Neuronal stem cell (in vitro differentiated cells): Measurements from ENCODE around the gene COPS7B.

Experiments
- DNase-seq: peaks from one replicate; pipeline ENCODE4 v3.0.0-alpha.2; 2013; ENCODE audit warnings: low spot score
- H2AFZ ChIP-seq: one replicate; pipeline ENCODE4 v1.6.1; 2013; ENCODE audit warnings: mild to moderate bottlenecking, low read length, inconsistent platforms
- H2AK5ac ChIP-seq: 2 replicates; pipeline ENCODE4 v1.6.1; 2013; ENCODE audit warnings: low read depth, mild to moderate bottlenecking, inconsistent platforms, low read length, moderate library complexity, mixed read lengths
- H2BK120ac ChIP-seq: 2 replicates; pipeline ENCODE4 v1.6.1; 2013; ENCODE audit warnings: low read depth, mild to moderate bottlenecking, inconsistent platforms, low read length, moderate library complexity, mixed read lengths
- H2BK12ac ChIP-seq: one replicate; pipeline ENCODE4 v1.6.1; 2013; ENCODE audit warnings: low read length, inconsistent platforms
- H2BK15ac ChIP-seq: 2 replicates; pipeline ENCODE4 v1.6.1; 2013; ENCODE audit warnings: mild to moderate bottlenecking, low read length, inconsistent platforms, mixed read lengths
- H2BK5ac ChIP-seq: one replicate; pipeline ENCODE4 v1.6.1; 2013; ENCODE audit warnings: inconsistent platforms, mild to moderate bottlenecking, low read length, moderate library complexity
- H3K14ac ChIP-seq: one replicate; pipeline ENCODE4 v1.6.1; 2013; ENCODE audit warnings: low read length, inconsistent platforms
- H3K18ac ChIP-seq: 2 replicates; pipeline ENCODE4 v1.6.1; 2013; ENCODE audit warnings: low read length, inconsistent platforms
- H3K23ac ChIP-seq: 2 replicates; pipeline ENCODE4 v1.6.1; 2013; ENCODE audit warnings: low read depth, mild to moderate bottlenecking, mixed read lengths, low read length, inconsistent platforms; ENCODE audit not compliant: poor library complexity
- H3K27ac ChIP-seq: replicated peaks from 3 replicates; pipeline ENCODE4 v1.5.1; 2013; ENCODE audit warnings: low read length, inconsistent platforms
- H3K27me3 ChIP-seq, 3 experiments: 2 replicates each; pipeline ENCODE4 v1.6.1; 2013; ENCODE audit warnings: low read length in 3 of 3, mild to moderate bottlenecking in 2 of 3, inconsistent platforms in 1 of 3, low read depth in 1 of 3, mixed read lengths in 1 of 3, moderate library complexity in 1 of 3; ENCODE audit not compliant: control insufficient read depth in 3 of 3, insufficient read depth in 3 of 3
- H3K36me3 ChIP-seq, 2 donors: replicated peaks in 1 of 2; 2 replicates each; pipeline ENCODE4 v1.6.1; 2013; ENCODE audit warnings: low read length in 2 of 2; ENCODE audit not compliant: control insufficient read depth in 2 of 2, insufficient read depth in 2 of 2
- H3K4ac ChIP-seq: 2 replicates; pipeline ENCODE4 v1.6.1; 2013; ENCODE audit warnings: inconsistent platforms, mild to moderate bottlenecking, low read length, moderate library complexity
- H3K4me1 ChIP-seq, 2 donors: 1 replicate in 1 of 2; 2 replicates in 1 of 2; pipeline ENCODE4 v1.6.1; 2013; ENCODE audit warnings: low read length in 2 of 2, low read depth in 1 of 2; ENCODE audit not compliant: control insufficient read depth in 2 of 2, insufficient read depth in 1 of 2
- H3K4me2 ChIP-seq: one replicate; pipeline ENCODE4 v1.6.1; 2013; ENCODE audit warnings: mild to moderate bottlenecking, low read length, inconsistent platforms; ENCODE audit not compliant: insufficient read depth, poor library complexity, severe bottlenecking
- H3K4me3 ChIP-seq, 2 donors: 2 replicates each; pipeline ENCODE4 v1.5.1; 2013; ENCODE audit warnings: low read length in 2 of 2, mild to moderate bottlenecking in 2 of 2, inconsistent platforms in 1 of 2, moderate library complexity in 1 of 2
- H3K79me1 ChIP-seq: one replicate; pipeline ENCODE4 v1.6.1; 2013; ENCODE audit warnings: low read depth, mild to moderate bottlenecking, inconsistent platforms, low read length, moderate library complexity
- H3K9ac ChIP-seq: one replicate; pipeline ENCODE4 v1.6.1; 2013; ENCODE audit warnings: mild to moderate bottlenecking, low read depth, low read length, inconsistent platforms; ENCODE audit not compliant: poor library complexity
- H3K9me3 ChIP-seq, 2 donors: replicated peaks in 1 of 2; 2 replicates each; pipeline versions ENCODE3 to v1.6.1; 2013; ENCODE audit warnings: low read length in 2 of 2, mild to moderate bottlenecking in 2 of 2, inconsistent platforms in 1 of 2, low read depth in 1 of 2, mixed read lengths in 1 of 2, moderate library complexity in 1 of 2; ENCODE audit not compliant: control insufficient read depth in 2 of 2, insufficient read depth in 1 of 2
- H4K8ac ChIP-seq: one replicate; pipeline ENCODE4 v1.6.1; 2013; ENCODE audit warnings: low read depth, mild to moderate bottlenecking, inconsistent platforms, low read length, moderate library complexity
- H4K91ac ChIP-seq: one replicate; pipeline ENCODE4 v1.6.1; 2013; ENCODE audit warnings: low read length, low read depth, mild to moderate bottlenecking, inconsistent platforms; ENCODE audit not compliant: poor library complexity
- WGBS, 2 donors: extraction: QIAGEN DNeasy Blood & Tissue Kit; methylation state at CpG; one replicate each; pipeline ENCODE4 v1.1.7; 2013; ENCODE audit warnings: missing lambda C conversion rate in 2 of 2, mixed read lengths in 1 of 2; ENCODE audit not compliant: insufficient read length in 2 of 2, insufficient replicate concordance in 1 of 2; ENCODE audit errors: extremely low coverage in 2 of 2; 5-methylcytosine and 5-hydroxymethylcytosine counted together

Gene COPS7B

DNA sequence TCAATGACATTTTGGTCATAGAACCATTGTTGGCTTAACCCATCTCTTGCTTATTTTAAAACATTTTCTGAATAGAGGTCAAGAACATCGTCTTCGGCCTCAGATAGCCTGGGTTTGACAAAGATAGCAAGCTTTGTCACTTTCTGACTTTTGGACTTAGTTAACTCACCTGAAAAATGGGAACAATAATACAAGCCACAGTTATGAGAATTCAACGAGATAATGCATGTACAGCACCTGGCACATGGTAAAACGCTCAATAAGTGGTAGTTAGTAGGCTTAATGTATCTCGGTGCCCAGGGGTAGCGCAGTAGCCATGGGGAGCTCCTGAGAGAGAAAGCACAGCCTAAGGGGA, 446 bp upstream of the COPS7B start:
- H3K79me1 ChIP-seq, result peaks cover 2% of the 10 kb centered on the region
- no peak for DNase-seq
- peak overlapping the region; percentile 89 for H3K27ac ChIP-seq
- H4K91ac ChIP-seq, result no peak overlapping the region
- H3K4me1 ChIP-seq, result peaks cover 3 to 16% of the 10 kb centered on the region in 2 donors
- H3K4me3 ChIP-seq, result peak overlapping the region; percentile 77 to 83
- H2BK120ac ChIP-seq, result no peak overlapping the region
- WGBS, 2 donors, result no CpG with 5 or more reads among the region's 6 CpGs
- peak overlapping the region; percentile 74 for H3K4me2 ChIP-seq
- no peak overlapping the region for H2AK5ac ChIP-seq
- no peak overlapping the region for H2BK5ac ChIP-seq
- no peaks in the 10 kb centered on the region for H3K9me3 ChIP-seq
- H2AFZ ChIP-seq, result peak overlapping the region; percentile 92
- H3K9ac ChIP-seq, result peak overlapping the region; percentile 78
- H3K36me3 ChIP-seq, result peaks cover 8 to 24% of the 10 kb centered on the region in 2 donors
- H2BK12ac ChIP-seq, result no peak overlapping the region
- H2BK15ac ChIP-seq, result no peak overlapping the region
- H3K18ac ChIP-seq, result peak overlapping the region; percentile 6
- H3K27me3 ChIP-seq, result no peaks in the 10 kb centered on the region
- no peak overlapping the region for H3K4ac ChIP-seq
- peak overlapping the region; percentile 92 for H3K23ac ChIP-seq
- H3K14ac ChIP-seq, result no peak overlapping the region
- H4K8ac ChIP-seq, result no peak overlapping the region

GRCh38 chr2:231786917-231787292, 660 bp downstream of the COPS7B start:
- H3K27ac ChIP-seq, result peak overlapping the region; percentile 89
- H3K9ac ChIP-seq, result no peak overlapping the region
- H2BK15ac ChIP-seq, result no peak overlapping the region
- H4K91ac ChIP-seq, result no peak overlapping the region
- peak overlapping the region; percentile 77 to 83 for H3K4me3 ChIP-seq
- no peaks in the 10 kb centered on the region for H3K9me3 ChIP-seq
- H3K23ac ChIP-seq, result no peak overlapping the region
- no peak overlapping the region for H2BK120ac ChIP-seq
- H2AFZ ChIP-seq, result peak overlapping the region; percentile 92
- H4K8ac ChIP-seq, result no peak overlapping the region
- no peak overlapping the region for H2BK12ac ChIP-seq
- no CpG with 5 or more reads among the region's 11 CpGs for WGBS, 2 donors
- no peak overlapping the region for H2BK5ac ChIP-seq
- H3K4me1 ChIP-seq, result peaks cover 3 to 16% of the 10 kb centered on the region in 2 donors
- H3K27me3 ChIP-seq, result no peaks in the 10 kb centered on the region
- no peak overlapping the region for H3K14ac ChIP-seq
- no peak overlapping the region for H3K18ac ChIP-seq
- no peak for DNase-seq
- H3K4me2 ChIP-seq, result peak overlapping the region; percentile 59
- H2AK5ac ChIP-seq, result no peak overlapping the region
- H3K36me3 ChIP-seq, result peaks cover 15 to 35% of the 10 kb centered on the region in 2 donors
- no peak overlapping the region for H3K4ac ChIP-seq
- peaks cover 2% of the 10 kb centered on the region for H3K79me1 ChIP-seq

DNA sequence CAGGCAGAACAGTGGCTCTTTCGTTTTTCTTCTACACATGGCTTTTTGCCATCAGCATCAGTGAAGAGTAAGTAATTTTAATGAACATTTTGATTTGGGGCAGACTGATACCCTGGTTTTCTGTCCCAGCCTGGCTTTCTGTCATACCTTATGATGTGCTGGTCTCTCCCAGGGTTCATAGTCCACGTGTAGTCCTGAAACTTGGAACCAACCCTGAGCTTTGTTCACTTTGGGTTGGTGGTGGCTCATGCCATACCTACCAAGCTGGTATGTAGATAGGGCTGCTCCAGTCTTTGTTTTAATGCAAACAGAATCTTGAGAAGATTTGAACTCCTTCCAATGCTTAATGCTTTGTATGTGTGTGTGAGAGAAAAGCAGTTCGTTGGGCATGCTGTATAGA, 4.9 kb downstream of the COPS7B start:
- no peak overlapping the region for H3K9ac ChIP-seq
- no peak overlapping the region for H3K14ac ChIP-seq
- no peak overlapping the region for H2BK5ac ChIP-seq
- H2AFZ ChIP-seq, result no peak overlapping the region
- H3K9me3 ChIP-seq, result no peaks in the 10 kb centered on the region
- H3K79me1 ChIP-seq, result peaks cover 2% of the 10 kb centered on the region
- H2BK15ac ChIP-seq, result no peak overlapping the region
- H3K36me3 ChIP-seq, result peaks cover 28 to 76% of the 10 kb centered on the region in 2 donors
- no peak overlapping the region for H3K4ac ChIP-seq
- no peaks in the 10 kb centered on the region for H3K27me3 ChIP-seq
- H4K91ac ChIP-seq, result no peak overlapping the region
- no peak overlapping the region for H3K27ac ChIP-seq
- no peak overlapping the region for H4K8ac ChIP-seq
- H3K4me3 ChIP-seq, result no peak overlapping the region
- H3K23ac ChIP-seq, result no peak overlapping the region
- no peak overlapping the region for H2AK5ac ChIP-seq
- no peak overlapping the region for H2BK12ac ChIP-seq
- no peak for DNase-seq
- no peak overlapping the region for H2BK120ac ChIP-seq
- H3K4me2 ChIP-seq, result no peak overlapping the region
- no CpG with 5 or more reads among the region's 3 CpGs for WGBS, 2 donors
- H3K18ac ChIP-seq, result no peak overlapping the region
- H3K4me1 ChIP-seq, result peaks cover 2 to 8% of the 10 kb centered on the region in 2 donors

- Histone ChIP-seq H3K79me1 (no peaks in the 10 kb centered on the region), H4K91ac (no peak overlapping the region), H3K9ac (no peak overlapping the region), H3K4me2 (no peak overlapping the region), H2BK120ac (no peak overlapping the region), H3K14ac (no peak overlapping the region), H2BK15ac (no peak overlapping the region), H3K18ac (no peak overlapping the region), H2BK12ac (no peak overlapping the region), H2AFZ (no peak overlapping the region), H3K4me3 (no peak overlapping the region), H3K9me3 (no peaks in the 10 kb centered on the region), H3K27ac (no peak overlapping the region), H3K36me3 (peaks cover 40 to 90% of the 10 kb centered on the region in 2 donors), H2AK5ac (no peak overlapping the region), H3K4me1 (no peaks in the 10 kb centered on the region), H3K23ac (no peak overlapping the region), H3K4ac (no peak overlapping the region), H4K8ac (no peak overlapping the region), H2BK5ac (no peak overlapping the region), H3K27me3 (no peaks in the 10 kb centered on the region)
- WGBS, 2 donors, result no CpG with 5 or more reads among the region's 3 CpGs
- DNase-seq, result no peak
These were observed 8.1 kb downstream of the COPS7B start for GRCh38 chr2:231794383-231794782.
